HuH-7.5 (cell line): ENCODE results near the gene MISFA.
"Not testable (repeated sequence)": the region's sequence is repeated elsewhere in the genome, so short reads cannot be mapped to it uniquely, and the experiment has no call there.

Experiments used
- DNase-seq: peaks from one replicate; pipeline ENCODE4 v3.0.0; 2011; ENCODE audit warnings: low spot score

MISFA gene

GRCh38 chr11:18617688-18618341 is 18.2 kb downstream of the MISFA start:
- no peak for DNase-seq

GRCh38 chr11:18618342-18619025 is 18.9 kb downstream of the MISFA start:
- DNase-seq = no peak

GRCh38 chr11:18623707-18624106 is 24.1 kb downstream of the MISFA start:
- no peak for DNase-seq

GRCh38 chr11:18624161-18624560 is 24.6 kb downstream of the MISFA start:
- no peak for DNase-seq

GRCh38 chr11:18632841-18633240 is 33.3 kb downstream of the MISFA start:
- no peak for DNase-seq

GRCh38 chr11:18633256-18634139 is 33.9 kb downstream of the MISFA start:
- no peak for DNase-seq

- peak; percentile 68 for DNase-seq
These were observed 34.8 kb downstream of the MISFA start, which contains the start of gene SPTY2D1 for GRCh38 chr11:18634140-18635032. Gene SPTY2D1 (minus strand): TSS chr11:18634342. CDS start chr11:18634257, 85 bp downstream.

- DNase-seq = no peak
These were observed 42.1 kb downstream of the MISFA start for GRCh38 chr11:18641677-18642076.

- DNase-seq = not testable (repeated sequence)
These were observed 43.4 kb downstream of the MISFA start for GRCh38 chr11:18643034-18643433.

GRCh38 chr11:18650353-18650752 is 50.8 kb downstream of the MISFA start:
- no peak for DNase-seq

- no peak for DNase-seq
These were observed 51.4 kb downstream of the MISFA start for GRCh38 chr11:18650859-18651557.
